ENCODE data around the gene PRICKLE4.

Gene PRICKLE4

GRCh38 chr6:41785254-41785653 lies 4.7 kb downstream of the PRICKLE4 start:
- H3K4me3 ChIP-seq (ENCODE audit: low read length) = no peak overlapping the region
- peaks cover 18% of the 10 kb centered on the region for H3K4me1 ChIP-seq (ENCODE audit: insufficient read depth, low read length)
- H3K27me3 ChIP-seq (ENCODE audit: insufficient read depth, low read length) = no peaks in the 10 kb centered on the region
- H3K9me3 ChIP-seq (ENCODE audit: low read length) = no peaks in the 10 kb centered on the region
- H2AFZ ChIP-seq (ENCODE audit: low read depth, low read length) = no peak overlapping the region
- H3K36me3 ChIP-seq (ENCODE audit: insufficient read depth, low read length) = peaks cover 15% of the 10 kb centered on the region

GRCh38 chr6:41785689-41786450 lies 5.3 kb downstream of the PRICKLE4 start:
- H3K27me3 ChIP-seq (ENCODE audit: insufficient read depth, low read length) = no peaks in the 10 kb centered on the region
- H3K36me3 ChIP-seq (ENCODE audit: insufficient read depth, low read length) = peaks cover 21% of the 10 kb centered on the region
- H3K4me3 ChIP-seq (ENCODE audit: low read length) = peak overlapping the region; percentile 85
- H3K9me3 ChIP-seq (ENCODE audit: low read length) = no peaks in the 10 kb centered on the region
- peaks cover 18% of the 10 kb centered on the region for H3K4me1 ChIP-seq (ENCODE audit: insufficient read depth, low read length)
- H2AFZ ChIP-seq (ENCODE audit: low read depth, low read length) = peak overlapping the region; percentile 75

GRCh38 chr6:41786451-41787218 lies 6.1 kb downstream of the PRICKLE4 start:
- no peaks in the 10 kb centered on the region for H3K27me3 ChIP-seq (ENCODE audit: insufficient read depth, low read length)
- no peaks in the 10 kb centered on the region for H3K9me3 ChIP-seq (ENCODE audit: low read length)
- H3K4me3 ChIP-seq (ENCODE audit: low read length) = peak overlapping the region; percentile 85
- H2AFZ ChIP-seq (ENCODE audit: low read depth, low read length) = peak overlapping the region; percentile 75
- H3K4me1 ChIP-seq (ENCODE audit: insufficient read depth, low read length) = peaks cover 11% of the 10 kb centered on the region
- H3K36me3 ChIP-seq (ENCODE audit: insufficient read depth, low read length) = peaks cover 26% of the 10 kb centered on the region

GRCh38 chr6:41787219-41787917 lies 6.8 kb downstream of the PRICKLE4 start, which contains the start of gene TOMM6:
Gene TOMM6 (plus strand): TSS chr6:41787694. CDS start chr6:41787698, 4 bp downstream.
- H3K4me1 ChIP-seq (ENCODE audit: insufficient read depth, low read length) = peaks cover 11% of the 10 kb centered on the region
- no peaks in the 10 kb centered on the region for H3K9me3 ChIP-seq (ENCODE audit: low read length)
- H3K27me3 ChIP-seq (ENCODE audit: insufficient read depth, low read length) = no peaks in the 10 kb centered on the region
- peak within 1 kb of the TSS; percentile 75 for H2AFZ ChIP-seq (ENCODE audit: low read depth, low read length)
- H3K36me3 ChIP-seq (ENCODE audit: insufficient read depth, low read length) = peaks cover 33% of the 10 kb centered on the region
- peak within 1 kb of the TSS; percentile 85 for H3K4me3 ChIP-seq (ENCODE audit: low read length)

- Histone ChIP-seq H3K9me3 (ENCODE audit: low read length) (no peaks in the 10 kb centered on the region), H3K27me3 (ENCODE audit: insufficient read depth, low read length) (no peaks in the 10 kb centered on the region), H3K36me3 (ENCODE audit: insufficient read depth, low read length) (peaks cover 43% of the 10 kb centered on the region), H2AFZ (ENCODE audit: low read depth, low read length) (no peak overlapping the region), H3K4me3 (ENCODE audit: low read length) (no peak overlapping the region), H3K4me1 (ENCODE audit: insufficient read depth, low read length) (peaks cover 11% of the 10 kb centered on the region)
Observed at GRCh38 chr6:41789390-41789724, 8.8 kb downstream of the PRICKLE4 start.

GRCh38 chr6:41790045-41790444 lies 9.5 kb downstream of the PRICKLE4 start:
- H3K9me3 ChIP-seq (ENCODE audit: low read length) = no peaks in the 10 kb centered on the region
- peaks cover 49% of the 10 kb centered on the region for H3K36me3 ChIP-seq (ENCODE audit: insufficient read depth, low read length)
- no peaks in the 10 kb centered on the region for H3K27me3 ChIP-seq (ENCODE audit: insufficient read depth, low read length)
- H3K4me3 ChIP-seq (ENCODE audit: low read length) = no peak overlapping the region
- peaks cover 11% of the 10 kb centered on the region for H3K4me1 ChIP-seq (ENCODE audit: insufficient read depth, low read length)
- no peak overlapping the region for H2AFZ ChIP-seq (ENCODE audit: low read depth, low read length)

GRCh38 chr6:41791305-41791704 lies 10.7 kb downstream of the PRICKLE4 start:
- no peak overlapping the region for H2AFZ ChIP-seq (ENCODE audit: low read depth, low read length)
- no peaks in the 10 kb centered on the region for H3K9me3 ChIP-seq (ENCODE audit: low read length)
- no peaks in the 10 kb centered on the region for H3K27me3 ChIP-seq (ENCODE audit: insufficient read depth, low read length)
- peaks cover 4% of the 10 kb centered on the region for H3K4me1 ChIP-seq (ENCODE audit: insufficient read depth, low read length)
- H3K4me3 ChIP-seq (ENCODE audit: low read length) = no peak overlapping the region
- H3K36me3 ChIP-seq (ENCODE audit: insufficient read depth, low read length) = peaks cover 60% of the 10 kb centered on the region

GRCh38 chr6:41791984-41792383 lies 11.4 kb downstream of the PRICKLE4 start:
- no peak overlapping the region for H2AFZ ChIP-seq (ENCODE audit: low read depth, low read length)
- peaks cover 64% of the 10 kb centered on the region for H3K36me3 ChIP-seq (ENCODE audit: insufficient read depth, low read length)
- no peaks in the 10 kb centered on the region for H3K27me3 ChIP-seq (ENCODE audit: insufficient read depth, low read length)
- H3K4me3 ChIP-seq (ENCODE audit: low read length) = no peak overlapping the region
- no peaks in the 10 kb centered on the region for H3K9me3 ChIP-seq (ENCODE audit: low read length)
- H3K4me1 ChIP-seq (ENCODE audit: insufficient read depth, low read length) = peaks cover 4% of the 10 kb centered on the region

GRCh38 chr6:41796474-41796873 lies 15.9 kb downstream of the PRICKLE4 start:
- no peaks in the 10 kb centered on the region for H3K9me3 ChIP-seq (ENCODE audit: low read length)
- H2AFZ ChIP-seq (ENCODE audit: low read depth, low read length) = no peak overlapping the region
- H3K36me3 ChIP-seq (ENCODE audit: insufficient read depth, low read length) = peaks cover 75% of the 10 kb centered on the region
- H3K27me3 ChIP-seq (ENCODE audit: insufficient read depth, low read length) = no peaks in the 10 kb centered on the region
- H3K4me3 ChIP-seq (ENCODE audit: low read length) = no peak overlapping the region
- H3K4me1 ChIP-seq (ENCODE audit: insufficient read depth, low read length) = no peaks in the 10 kb centered on the region

GRCh38 chr6:41798901-41799558 lies 18.4 kb downstream of the PRICKLE4 start:
- peaks cover 67% of the 10 kb centered on the region for H3K36me3 ChIP-seq (ENCODE audit: insufficient read depth, low read length)
- no peaks in the 10 kb centered on the region for H3K9me3 ChIP-seq (ENCODE audit: low read length)
- H2AFZ ChIP-seq (ENCODE audit: low read depth, low read length) = no peak overlapping the region
- H3K27me3 ChIP-seq (ENCODE audit: insufficient read depth, low read length) = no peaks in the 10 kb centered on the region
- no peaks in the 10 kb centered on the region for H3K4me1 ChIP-seq (ENCODE audit: insufficient read depth, low read length)
- H3K4me3 ChIP-seq (ENCODE audit: low read length) = no peak overlapping the region

GRCh38 chr6:41799559-41799911 lies 19.0 kb downstream of the PRICKLE4 start:
- H3K4me3 ChIP-seq (ENCODE audit: low read length) = no peak overlapping the region
- H3K9me3 ChIP-seq (ENCODE audit: low read length) = no peaks in the 10 kb centered on the region
- H3K36me3 ChIP-seq (ENCODE audit: insufficient read depth, low read length) = peaks cover 65% of the 10 kb centered on the region
- no peak overlapping the region for H2AFZ ChIP-seq (ENCODE audit: low read depth, low read length)
- H3K27me3 ChIP-seq (ENCODE audit: insufficient read depth, low read length) = no peaks in the 10 kb centered on the region
- no peaks in the 10 kb centered on the region for H3K4me1 ChIP-seq (ENCODE audit: insufficient read depth, low read length)

- Histone ChIP-seq H2AFZ (ENCODE audit: low read depth, low read length) (no peak overlapping the region), H3K9me3 (ENCODE audit: low read length) (no peaks in the 10 kb centered on the region), H3K4me1 (ENCODE audit: insufficient read depth, low read length) (no peaks in the 10 kb centered on the region), H3K36me3 (ENCODE audit: insufficient read depth, low read length) (peaks cover 63% of the 10 kb centered on the region), H3K27me3 (ENCODE audit: insufficient read depth, low read length) (no peaks in the 10 kb centered on the region), H3K4me3 (ENCODE audit: low read length) (no peak overlapping the region)
Observed at GRCh38 chr6:41801380-41801779, 20.8 kb downstream of the PRICKLE4 start.
